GM18951 (cell line): ENCODE data around the gene NOX5.

Source experiments
- POLR2A ChIP-seq: IDR thresholded peaks from 4 replicates; pipeline ENCODE4 v1.6.1; 2011; ENCODE audit warnings: mild to moderate bottlenecking; ENCODE audit not compliant: insufficient read length, insufficient read depth; ENCODE audit errors: extremely low read depth
- in situ Hi-C: fragments of 300-500 bp; cut with MboI; formaldehyde crosslinking; loops from one replicate; pipeline ENCODE4 v1.12.0; 2022; ENCODE audit warnings: low sequenced_read_pairs, mixed read lengths, inconsistent platforms; ENCODE audit not compliant: unreplicated experiment

The NOX5 gene

DNA sequence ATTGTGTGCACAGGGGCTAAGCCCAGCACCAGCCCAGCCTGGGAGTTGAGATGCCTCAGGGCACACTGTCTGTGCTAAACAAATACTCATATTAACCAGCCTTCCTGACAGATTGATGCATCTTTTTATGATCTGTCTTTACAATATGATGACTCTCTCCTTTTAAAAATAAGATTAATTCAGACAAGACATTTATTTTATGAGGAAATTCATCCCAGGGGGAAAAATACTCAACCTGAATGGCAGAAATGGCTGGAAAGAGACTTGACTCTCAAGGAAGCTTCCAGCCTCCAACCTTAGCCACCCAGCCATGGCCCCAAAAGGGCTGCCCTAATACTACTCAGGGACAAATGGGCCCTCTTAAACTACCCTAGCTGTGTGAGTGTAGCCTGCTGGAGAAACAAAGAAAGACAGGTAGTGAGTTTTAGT is 46.9 kb downstream of the NOX5 start:
- in situ Hi-C loops, result loop anchor here (25.0 kb wide), 2 partner anchors 201 to 326 kb away; no protein-coding TSS in a partner anchor
- no peak for TF ChIP-seq POLR2A

DNA sequence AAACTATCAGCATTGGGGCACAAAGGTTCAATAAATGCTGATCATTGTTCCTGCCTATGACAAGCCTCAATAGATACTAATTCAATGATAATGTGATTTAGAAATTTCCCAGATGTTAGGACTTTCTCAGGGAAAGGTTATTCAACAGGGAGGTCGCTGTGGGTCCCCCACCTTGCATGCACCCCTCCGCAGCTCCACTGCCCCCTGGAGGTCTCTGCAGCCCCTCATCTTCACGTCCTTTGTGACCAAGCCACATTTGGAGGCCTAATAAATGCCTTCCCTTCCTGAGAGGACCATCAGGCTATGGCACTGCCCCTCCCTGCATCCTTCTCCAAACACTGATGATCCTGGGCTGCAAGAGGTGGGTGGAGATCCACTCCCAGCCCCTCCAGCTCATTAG is 50.2 kb downstream of the NOX5 start:
- in situ Hi-C loops, result loop anchor here (25.0 kb wide), 2 partner anchors 198 to 323 kb away; no protein-coding TSS in a partner anchor

DNA sequence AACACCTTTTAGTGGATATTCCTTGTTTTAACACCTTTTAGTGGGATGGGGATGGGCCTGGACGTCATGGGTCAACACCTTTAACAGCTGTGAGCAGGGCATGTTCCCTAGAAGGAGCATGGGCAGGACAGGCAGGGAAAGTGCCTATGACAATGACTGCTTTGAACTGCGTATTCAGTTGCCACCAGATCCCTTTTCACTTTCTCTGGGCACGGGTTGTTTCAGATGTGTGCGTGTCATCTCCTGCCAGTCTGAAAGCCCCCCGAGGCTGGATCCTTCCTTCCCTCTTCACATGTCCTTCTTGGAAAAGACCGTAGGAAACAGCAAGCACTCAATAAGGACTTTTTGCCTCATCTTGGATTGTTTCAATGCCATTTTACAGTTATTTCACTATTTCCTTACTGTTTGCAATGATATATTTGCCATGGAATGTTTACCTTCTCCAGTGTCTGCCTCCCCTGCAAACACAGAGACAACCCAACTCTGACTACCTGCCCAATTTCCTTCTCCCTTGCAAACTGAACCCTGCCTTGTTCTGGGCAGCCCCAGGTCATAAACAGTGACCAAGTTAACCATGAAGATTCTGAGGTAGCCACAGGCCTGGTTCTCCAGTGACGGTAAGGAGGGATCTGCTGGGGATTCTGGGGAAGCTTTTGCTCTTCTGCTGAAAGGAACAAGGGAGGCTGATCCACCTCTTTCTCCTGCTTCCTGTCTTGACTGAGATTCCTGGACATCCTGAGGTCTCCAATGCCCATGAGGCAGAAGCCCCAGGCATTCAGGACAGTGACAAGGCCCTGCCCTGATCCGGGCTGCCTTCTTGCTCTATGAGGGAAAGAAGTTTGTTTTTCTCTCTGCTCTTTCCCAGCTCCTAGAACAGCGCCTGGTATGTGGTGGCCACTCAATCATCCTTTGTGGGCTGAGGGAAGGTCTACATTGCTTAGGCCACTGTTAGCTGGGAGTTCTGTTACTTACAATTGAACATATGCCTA is 51.8 kb downstream of the NOX5 start:
- in situ Hi-C loops, result loop anchor here (25.0 kb wide), 2 partner anchors 196 to 321 kb away; no protein-coding TSS in a partner anchor
- no peak for TF ChIP-seq POLR2A

More for the DNA sequence above, 50.2 kb downstream of the NOX5 start:
- no peak for TF ChIP-seq POLR2A

DNA sequence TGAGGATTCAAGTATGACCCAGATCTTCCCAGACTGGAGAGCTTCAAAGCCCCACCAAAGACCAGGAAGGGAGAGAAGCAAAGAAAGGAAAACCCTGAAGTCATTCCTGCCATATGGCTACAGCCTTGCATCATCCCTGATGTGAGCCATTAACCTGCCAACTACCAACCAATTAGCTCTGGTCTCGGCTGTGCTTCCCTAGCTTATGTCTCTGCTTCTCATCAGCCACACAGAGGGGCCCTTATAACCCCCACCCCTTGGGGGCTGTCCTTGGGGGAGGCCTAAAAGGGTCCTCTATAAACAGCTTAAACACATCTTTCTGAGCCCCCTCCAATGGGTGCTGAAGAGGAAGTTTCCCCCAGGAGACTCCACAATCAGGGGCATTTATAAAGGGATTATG is 52.8 kb downstream of the NOX5 start:
- in situ Hi-C loops, result loop anchor here (25.0 kb wide), 2 partner anchors 195 to 320 kb away; no protein-coding TSS in a partner anchor
- no peak for TF ChIP-seq POLR2A

DNA sequence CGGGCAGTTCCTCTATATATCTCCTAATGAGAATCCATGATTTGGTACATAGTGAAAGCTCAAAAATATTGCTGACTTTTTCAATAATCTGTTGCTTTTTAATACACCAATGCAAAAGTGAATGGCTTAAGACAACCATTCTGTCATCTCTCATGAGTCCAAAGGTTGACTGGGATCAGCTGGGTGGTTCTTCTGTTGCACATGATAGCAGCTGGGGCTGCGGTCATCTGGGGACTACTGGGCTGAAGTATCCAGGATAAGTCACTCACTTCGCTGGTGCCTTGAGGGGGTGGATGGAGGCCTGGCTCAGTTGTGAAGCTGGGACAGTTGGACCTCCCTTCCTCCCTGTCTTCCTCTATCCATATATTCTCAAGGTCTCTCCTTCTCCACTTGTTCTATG is 53.7 kb downstream of the NOX5 start:
- in situ Hi-C loops, result loop anchor here (25.0 kb wide), 2 partner anchors 194 to 319 kb away; no protein-coding TSS in a partner anchor
- TF ChIP-seq POLR2A, result no peak

DNA sequence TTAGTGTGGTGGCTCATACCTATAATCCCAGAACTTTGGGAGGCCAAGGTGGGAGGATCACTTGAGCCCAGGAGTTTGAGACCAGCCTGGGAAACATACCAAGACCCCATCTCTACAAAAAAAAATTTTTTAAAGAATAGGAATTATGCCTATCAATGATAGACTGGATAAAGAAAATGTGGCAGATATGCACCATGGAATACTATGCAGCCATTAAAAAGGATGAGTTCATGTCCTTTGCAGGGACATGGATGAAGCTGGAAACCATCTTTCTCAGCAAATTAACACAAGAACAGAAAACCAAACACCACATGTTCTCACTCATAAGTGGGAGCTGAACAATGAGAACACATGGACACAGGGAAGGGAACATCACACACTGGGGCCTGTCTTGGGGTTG is 54.8 kb downstream of the NOX5 start:
- in situ Hi-C loops, result loop anchor here (25.0 kb wide), 2 partner anchors 193 to 318 kb away; no protein-coding TSS in a partner anchor

DNA sequence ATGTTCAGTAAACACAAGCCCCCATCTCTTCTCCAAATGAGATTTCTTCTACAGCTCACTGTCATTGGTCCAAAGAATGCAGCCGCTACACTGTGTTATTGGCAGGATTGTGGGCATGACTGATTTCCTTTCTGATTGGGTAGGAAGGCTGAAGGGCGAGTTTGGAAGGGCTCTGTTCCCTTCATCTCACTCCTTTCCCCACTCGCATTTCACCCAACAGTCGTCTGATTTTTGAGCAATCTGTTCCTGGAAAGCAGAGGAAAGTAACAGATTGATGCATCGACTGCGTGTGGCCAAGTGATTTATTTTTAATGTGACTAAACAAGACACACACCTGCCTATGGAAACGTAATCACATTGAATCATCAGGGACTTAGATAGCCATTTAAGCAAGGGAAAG is 55.5 kb downstream of the NOX5 start:
- no peak for TF ChIP-seq POLR2A
- in situ Hi-C loops, result loop anchor here (25.0 kb wide), 2 partner anchors 192 to 317 kb away; no protein-coding TSS in a partner anchor

DNA sequence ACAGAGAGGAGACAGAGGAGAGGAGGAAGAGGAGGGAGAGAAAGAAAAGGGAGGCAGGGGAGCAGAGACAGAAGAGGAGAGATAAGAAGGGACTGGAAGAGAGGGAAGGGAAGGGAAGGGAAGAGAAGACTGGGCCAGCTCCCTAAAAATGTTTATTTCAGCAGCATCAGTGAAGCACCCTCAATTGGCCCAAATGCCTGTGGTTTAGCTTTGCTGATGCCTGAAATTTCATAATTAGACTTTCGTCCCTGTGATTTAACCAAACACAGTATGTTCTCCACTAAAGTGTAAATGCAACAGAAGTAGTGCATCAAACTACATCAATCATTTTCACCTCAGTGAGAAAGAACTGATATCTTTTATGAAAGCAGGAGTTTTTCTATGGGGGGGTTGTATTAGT is 55.9 kb downstream of the NOX5 start:
- in situ Hi-C loops, result loop anchor here (25.0 kb wide), 2 partner anchors 192 to 317 kb away; no protein-coding TSS in a partner anchor
- no peak for TF ChIP-seq POLR2A

DNA sequence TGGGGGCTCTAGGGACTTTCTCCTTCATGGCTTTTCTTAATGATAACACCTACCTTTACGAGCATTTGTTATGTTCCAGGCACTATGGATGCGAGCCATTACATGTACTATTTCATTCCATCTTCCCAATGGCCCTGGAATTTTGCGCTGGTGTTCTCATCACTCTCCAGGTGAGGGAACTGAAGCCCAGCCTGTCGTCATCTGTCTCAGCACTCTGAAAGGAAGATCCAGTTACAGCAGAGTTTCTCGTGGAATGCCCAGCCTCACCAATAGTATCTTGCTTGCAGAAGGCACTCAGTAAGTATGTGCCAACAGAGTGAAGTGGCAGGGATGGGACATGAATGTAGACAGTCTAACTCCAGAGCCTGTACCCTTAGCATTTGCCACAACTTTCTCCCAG is 56.8 kb downstream of the NOX5 start:
- TF ChIP-seq POLR2A, result no peak
- in situ Hi-C loops, result loop anchor here (25.0 kb wide), 2 partner anchors 191 to 316 kb away; no protein-coding TSS in a partner anchor

DNA sequence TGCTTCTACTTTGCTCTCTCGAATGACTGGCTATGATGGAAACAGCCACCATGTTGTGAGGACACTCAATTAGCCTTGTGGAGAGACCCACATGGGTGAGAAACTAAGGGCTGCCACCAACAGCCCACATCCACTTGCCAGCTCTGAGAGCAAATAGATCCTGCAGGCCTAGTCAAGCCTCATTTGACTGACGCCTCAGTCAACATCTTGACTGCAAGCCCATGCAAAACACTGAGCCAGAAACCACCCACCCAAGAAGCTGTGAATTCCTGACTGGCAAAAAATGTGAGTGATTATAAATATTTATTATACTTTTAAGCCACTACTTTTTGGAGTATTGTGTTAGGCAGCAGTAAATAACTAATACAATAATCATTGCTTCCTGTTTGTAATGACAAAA is 58.4 kb downstream of the NOX5 start:
- TF ChIP-seq POLR2A, result no peak
- in situ Hi-C loops, result loop anchor here (25.0 kb wide), 2 partner anchors 189 to 314 kb away; no protein-coding TSS in a partner anchor

DNA sequence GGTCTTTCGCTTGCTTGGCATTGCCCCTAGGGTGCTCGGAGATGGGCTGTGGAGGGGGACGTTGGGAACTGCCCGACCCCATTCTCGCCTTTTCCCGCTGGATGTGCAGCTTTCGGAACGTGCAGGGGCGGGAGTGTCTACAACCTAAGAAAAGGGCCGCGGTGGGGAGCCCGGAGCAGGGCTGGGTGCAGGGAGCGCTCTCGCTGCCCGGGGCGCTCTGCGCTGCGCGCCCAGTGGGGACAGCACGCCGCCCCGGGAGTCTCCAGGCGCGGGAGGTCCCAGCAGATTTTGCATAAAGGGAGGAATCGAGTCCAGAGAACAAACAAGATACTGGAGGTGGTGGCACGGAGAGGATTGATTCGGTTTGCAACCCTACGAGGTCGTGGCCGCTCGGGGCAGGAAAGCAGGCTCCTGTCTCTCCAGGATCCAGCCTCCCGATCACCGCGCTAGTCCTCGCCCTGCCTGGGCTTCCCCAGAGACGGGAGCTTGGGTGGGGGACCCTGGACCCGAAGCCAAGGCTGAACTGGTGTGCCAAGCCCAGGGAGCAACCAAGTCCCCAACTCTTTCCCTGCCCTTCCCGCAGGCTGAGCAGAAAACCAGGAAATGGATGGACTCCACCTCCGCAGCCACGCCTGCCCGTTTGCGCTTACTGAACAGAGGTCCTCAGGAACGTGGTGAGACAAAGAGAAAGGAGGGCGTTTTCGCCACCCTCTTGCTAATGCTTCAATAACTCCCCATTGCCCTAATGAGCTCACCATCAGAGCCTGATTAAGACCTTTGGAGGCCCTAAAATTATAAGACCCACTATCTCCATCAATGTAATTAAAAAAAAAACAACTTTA is 59.7 kb downstream of the NOX5 start:
- no peak for TF ChIP-seq POLR2A
- in situ Hi-C loops, result loop anchor here (25.0 kb wide), 2 partner anchors 188 to 313 kb away; no protein-coding TSS in a partner anchor

DNA sequence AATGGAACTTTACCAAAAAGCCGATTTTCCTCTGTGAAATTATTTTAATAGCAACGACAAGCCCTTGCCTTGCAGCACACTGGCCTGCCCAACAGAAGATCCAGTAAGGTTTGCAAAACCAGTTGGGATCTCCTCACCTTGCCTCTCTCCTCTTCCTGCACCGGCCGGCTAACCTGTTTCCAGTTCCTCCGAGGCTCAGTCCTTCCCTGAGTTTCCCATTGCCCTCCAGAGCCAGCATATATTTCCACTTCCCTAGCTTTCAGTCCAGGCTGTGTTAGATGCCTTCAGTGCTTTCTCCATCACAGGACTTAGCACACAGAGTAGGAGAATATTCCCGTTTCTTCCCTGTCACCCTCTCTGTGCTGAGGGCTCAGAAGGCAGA is 60.3 kb downstream of the NOX5 start:
- TF ChIP-seq POLR2A, result no peak
- in situ Hi-C loops, result loop anchor here (25.0 kb wide), 2 partner anchors 187 to 312 kb away; no protein-coding TSS in a partner anchor

DNA sequence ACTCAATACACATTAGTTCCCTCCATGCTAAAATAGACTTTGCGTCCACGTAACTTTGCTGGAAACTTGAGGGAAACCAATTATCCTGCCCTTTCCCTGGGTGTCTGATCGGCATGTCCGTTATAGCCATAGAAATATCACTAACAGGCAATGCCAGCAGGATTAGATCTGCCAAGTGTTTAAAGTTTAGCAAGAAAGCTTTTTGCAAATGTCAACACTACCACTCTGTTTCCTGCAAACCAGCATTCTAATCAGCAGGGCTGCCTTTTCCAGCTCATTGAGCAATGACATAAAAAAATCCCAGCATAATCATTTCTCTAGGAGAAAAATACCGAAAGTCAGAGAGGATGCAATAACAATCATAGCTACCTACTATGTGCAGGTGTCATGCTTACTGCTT is 60.9 kb downstream of the NOX5 start:
- no peak for TF ChIP-seq POLR2A
- in situ Hi-C loops, result no loop called here
